ENCODE data around the gene SPDYE1.

SPDYE1 gene

DNA sequence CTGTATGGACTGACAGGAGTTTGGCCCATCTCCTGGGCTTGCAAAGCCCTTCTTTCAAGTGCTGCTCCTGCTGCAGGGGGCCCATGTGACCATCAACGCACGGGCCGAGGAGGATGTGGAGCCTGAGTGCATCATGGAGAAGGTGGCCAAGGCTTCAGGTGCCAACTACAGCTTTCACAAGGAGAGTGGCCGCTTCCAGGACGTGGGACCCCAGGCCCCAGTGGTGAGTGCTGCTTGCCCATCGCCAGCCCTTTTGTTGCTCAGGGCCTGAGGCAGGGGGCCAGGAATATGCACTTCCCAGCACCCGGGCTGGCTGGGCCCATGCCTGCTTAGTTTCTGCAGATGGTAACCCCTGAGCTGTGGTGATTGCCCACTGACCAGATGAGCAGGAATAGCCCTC is 59.0 kb downstream of the SPDYE1 start:
- DNase-seq (ENCODE audit: low spot score), result no peak
- H3K27ac ChIP-seq, result peak overlapping the region; percentile 49
- CTCF ChIA-PET, result interaction anchor here (1.4 kb wide), 1 partner anchor 16 kb away, joined by 4 read pairs; no protein-coding TSS in a partner anchor
- TF ChIP-seq, protein P1, sequence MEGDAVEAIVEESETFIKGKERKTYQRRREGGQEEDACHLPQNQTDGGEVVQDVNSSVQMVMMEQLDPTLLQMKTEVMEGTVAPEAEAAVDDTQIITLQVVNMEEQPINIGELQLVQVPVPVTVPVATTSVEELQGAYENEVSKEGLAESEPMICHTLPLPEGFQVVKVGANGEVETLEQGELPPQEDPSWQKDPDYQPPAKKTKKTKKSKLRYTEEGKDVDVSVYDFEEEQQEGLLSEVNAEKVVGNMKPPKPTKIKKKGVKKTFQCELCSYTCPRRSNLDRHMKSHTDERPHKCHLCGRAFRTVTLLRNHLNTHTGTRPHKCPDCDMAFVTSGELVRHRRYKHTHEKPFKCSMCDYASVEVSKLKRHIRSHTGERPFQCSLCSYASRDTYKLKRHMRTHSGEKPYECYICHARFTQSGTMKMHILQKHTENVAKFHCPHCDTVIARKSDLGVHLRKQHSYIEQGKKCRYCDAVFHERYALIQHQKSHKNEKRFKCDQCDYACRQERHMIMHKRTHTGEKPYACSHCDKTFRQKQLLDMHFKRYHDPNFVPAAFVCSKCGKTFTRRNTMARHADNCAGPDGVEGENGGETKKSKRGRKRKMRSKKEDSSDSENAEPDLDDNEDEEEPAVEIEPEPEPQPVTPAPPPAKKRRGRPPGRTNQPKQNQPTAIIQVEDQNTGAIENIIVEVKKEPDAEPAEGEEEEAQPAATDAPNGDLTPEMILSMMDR (conservative IDR thresholded peaks at IDR 0.05; ENCODE audit: low read depth), result no peak
- POLR2A ChIA-PET (ENCODE audit: low non-redundant PET), result interaction anchor here (0.5 kb wide), 1 partner anchor 9 kb away, joined by 7 read pairs; no protein-coding TSS in a partner anchor

DNA sequence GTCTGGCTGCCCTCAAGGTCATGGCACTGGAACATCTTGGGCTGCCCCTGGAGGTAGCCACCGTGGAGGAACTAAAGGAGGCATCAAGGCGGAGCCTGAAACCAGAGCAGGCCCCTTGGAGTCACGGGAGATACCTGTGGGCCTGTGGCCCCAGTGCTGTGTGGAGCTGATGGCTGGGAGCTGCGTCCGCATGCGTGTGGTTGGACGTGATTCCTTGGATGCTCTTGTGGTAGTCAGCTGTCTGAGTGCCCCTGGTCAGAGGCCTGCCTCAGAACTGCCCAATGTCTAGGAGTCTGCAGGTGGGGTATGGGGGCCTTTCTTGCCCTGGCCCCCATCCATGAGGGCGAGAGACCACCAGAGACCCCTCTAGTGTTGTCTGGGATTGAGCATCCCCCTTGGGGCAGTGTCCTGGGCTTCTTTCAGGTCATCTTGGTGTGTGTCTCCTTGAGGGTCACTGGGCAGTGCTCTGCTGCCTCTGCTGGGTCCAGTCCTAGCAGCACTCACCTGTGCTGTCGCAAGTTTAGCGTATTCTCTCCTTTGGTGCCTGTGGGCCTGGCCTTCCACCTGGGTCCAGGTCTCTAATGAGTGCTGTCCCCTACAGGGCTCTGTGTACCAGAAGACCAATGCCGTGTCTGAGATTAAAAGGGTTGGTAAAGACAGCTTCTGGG is 59.6 kb downstream of the SPDYE1 start:
- ChIA-PET POLR2A (ENCODE audit: low non-redundant PET) (no interaction called here), CTCF (interaction anchor here (0.7 to 1.4 kb wide), 2 partner anchors 15 to 63 kb away, joined by 3 to 4 read pairs; no protein-coding TSS in a partner anchor)
- TF ChIP-seq, protein P1 (conservative IDR thresholded peaks at IDR 0.05; ENCODE audit: low read depth), result no peak

DNA sequence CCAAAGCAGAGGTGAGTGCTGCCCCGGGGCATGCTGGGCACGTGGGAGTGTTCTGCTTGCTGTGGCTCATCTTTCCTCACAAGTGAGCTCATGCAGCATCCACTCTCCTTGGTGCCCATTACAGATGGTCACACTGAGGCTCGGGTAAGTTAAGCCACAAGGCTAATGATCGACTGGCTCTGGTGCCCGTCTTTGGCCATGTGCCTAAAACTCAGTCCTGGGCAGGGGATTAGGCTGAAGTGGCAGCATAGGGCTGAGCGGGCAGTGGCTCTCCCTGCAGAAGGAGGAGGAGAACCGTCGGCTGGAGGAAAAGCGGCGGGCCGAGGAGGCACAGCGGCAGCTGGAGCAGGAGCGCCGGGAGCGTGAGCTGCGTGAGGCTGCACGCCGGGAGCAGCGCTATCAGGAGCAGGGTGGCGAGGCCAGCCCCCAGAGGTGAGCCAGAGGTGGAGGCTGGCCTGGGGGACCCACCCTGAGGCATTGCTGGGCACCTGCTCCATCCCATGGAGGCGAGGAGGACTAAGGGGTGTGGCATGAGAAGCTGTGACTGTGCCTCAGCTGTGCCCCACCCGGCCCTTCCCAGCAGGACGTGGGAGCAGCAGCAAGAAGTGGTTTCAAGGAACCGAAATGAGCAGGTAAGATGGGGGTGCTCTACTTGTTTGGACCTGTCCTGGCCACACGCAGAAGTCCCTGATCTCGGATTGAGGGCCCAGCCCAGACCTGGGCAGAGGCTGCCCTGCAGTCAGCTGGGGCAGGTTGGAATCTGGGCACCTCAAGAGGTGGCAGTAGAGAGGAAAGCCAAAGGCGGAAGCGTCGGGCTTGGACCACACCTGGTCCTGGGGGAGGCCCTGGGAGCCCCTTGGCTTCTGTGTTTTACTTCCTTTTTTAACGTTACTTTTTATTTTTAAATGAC is 60.4 kb downstream of the SPDYE1 start:
- ChIA-PET POLR2A (ENCODE audit: low non-redundant PET) (no interaction called here), CTCF (interaction anchor here (0.7 to 1.4 kb wide), 2 partner anchors 14 to 63 kb away, joined by 3 to 4 read pairs; no protein-coding TSS in a partner anchor)
- DNase-seq (ENCODE audit: low spot score), result peak; percentile 49
- TF ChIP-seq, protein P1 (conservative IDR thresholded peaks at IDR 0.05; ENCODE audit: low read depth), result no peak
- H3K27ac ChIP-seq, result peak overlapping the region; percentile 49

More for the DNA sequence above, 59.6 kb downstream of the SPDYE1 start:
- peak overlapping the region; percentile 49 for H3K27ac ChIP-seq
- DNase-seq (ENCODE audit: low spot score), result no peak

DNA sequence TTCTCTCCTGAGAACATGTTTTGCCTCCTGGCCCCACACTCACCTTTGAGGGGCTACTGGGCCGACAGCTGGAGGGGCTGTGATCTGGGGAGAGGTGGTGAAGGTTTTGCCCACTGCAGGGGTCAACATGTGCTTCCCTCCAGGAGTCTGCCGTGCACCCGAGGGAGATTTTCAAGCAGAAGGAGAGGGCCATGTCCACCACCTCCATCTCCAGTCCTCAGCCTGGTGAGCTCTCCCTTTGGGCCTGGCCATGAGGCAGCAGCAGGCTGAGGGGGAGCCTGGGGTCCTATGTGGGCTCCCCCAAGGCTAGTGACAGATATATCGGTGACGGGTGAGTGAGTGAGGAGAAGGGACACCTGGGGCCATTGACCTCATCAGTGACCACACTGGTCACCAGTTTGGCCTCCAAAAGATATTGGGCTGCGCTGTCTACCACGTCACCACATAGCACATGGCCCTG is 61.1 kb downstream of the SPDYE1 start:
- POLR2A ChIA-PET (ENCODE audit: low non-redundant PET), result no interaction called here
- TF ChIP-seq, protein P1 (conservative IDR thresholded peaks at IDR 0.05; ENCODE audit: low read depth), result no peak
- DNase-seq (ENCODE audit: low spot score), result no peak
- H3K27ac ChIP-seq, result peak overlapping the region; percentile 49
- CTCF ChIA-PET, result no interaction called here

DNA sequence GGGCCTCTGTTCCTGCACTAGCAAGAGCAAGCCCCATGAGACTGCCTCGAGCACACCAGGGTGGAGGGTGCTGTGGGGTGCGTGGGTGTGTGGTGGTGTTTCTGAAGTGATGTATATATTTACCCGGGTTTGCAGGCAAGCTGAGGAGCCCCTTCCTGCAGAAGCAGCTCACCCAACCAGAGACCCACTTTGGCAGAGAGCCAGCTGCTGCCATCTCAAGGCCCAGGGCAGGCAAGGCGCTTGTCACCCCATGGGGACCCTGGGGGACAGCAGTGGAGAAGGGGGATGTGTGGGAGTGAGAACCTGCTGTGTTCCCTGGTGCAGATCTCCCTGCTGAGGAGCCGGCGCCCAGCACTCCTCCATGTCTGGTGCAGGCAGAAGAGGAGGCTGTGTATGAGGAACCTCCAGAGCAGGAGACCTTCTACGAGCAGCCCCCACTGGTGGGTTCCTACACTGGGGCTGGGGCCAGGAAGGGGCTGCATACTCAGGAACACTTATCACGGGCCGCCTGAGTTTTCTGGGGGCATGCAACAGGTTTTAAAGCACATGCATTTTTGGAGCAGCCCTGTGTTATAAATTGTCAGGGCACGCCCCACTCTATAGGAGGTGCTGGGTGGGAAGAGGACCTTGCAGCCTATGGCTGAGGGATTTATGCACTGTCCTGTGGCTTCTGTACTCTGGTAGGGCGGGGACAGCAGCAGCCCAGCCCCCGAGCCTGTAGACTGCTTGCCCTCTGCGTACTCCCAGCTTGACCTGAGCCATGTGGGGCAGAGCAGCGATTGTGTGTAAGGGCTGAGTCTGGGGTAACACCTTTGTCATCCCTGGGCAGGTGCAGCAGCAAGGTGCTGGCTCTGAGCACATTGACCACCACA is 61.8 kb downstream of the SPDYE1 start:
- no peak for DNase-seq (ENCODE audit: low spot score)
- CTCF ChIA-PET, result no interaction called here
- TF ChIP-seq, protein P1 (conservative IDR thresholded peaks at IDR 0.05; ENCODE audit: low read depth), result no peak
- POLR2A ChIA-PET (ENCODE audit: low non-redundant PET), result no interaction called here
- H3K27ac ChIP-seq, result peak overlapping the region; percentile 49

Measured in RWPE1 (cell line).